Stimulated activated memory B cell treated with anti-CD40 and anti-IgM and Interleukin-4, amounts not matched to agents 10 μg/mL and 1 μg/mL and 100 μg/mL, for 72 hours (primary cell): ENCODE data around the gene PPDPF.
A peak's percentile ranks its signal among the peaks of the same experiment; 100 is the strongest.

Source experiments
- ATAC-seq: fragments of 150-1000 bp; cut with Tn5 transposase; 2 replicates; pipeline ENCODE4 v1.10.0; 2021
- H3K27ac Mint-ChIP-seq: one replicate; pipeline ENCODE4 v1.8.0; 2022; ENCODE audit warnings: mild to moderate bottlenecking, mixed read lengths
- H3K27me3 Mint-ChIP-seq: one replicate; pipeline ENCODE4 v1.8.0; 2022; ENCODE audit warnings: mixed read lengths
- H3K36me3 Mint-ChIP-seq: one replicate; pipeline ENCODE4 v1.8.0; 2022; ENCODE audit warnings: mixed read lengths
- H3K4me1 Mint-ChIP-seq: one replicate; pipeline ENCODE4 v1.8.0; 2022; ENCODE audit warnings: mixed read lengths
- H3K4me3 Mint-ChIP-seq: one replicate; pipeline ENCODE4 v1.8.0; 2022; ENCODE audit warnings: mild to moderate bottlenecking, moderate library complexity, mixed read lengths
- H3K9me3 Mint-ChIP-seq: one replicate; pipeline ENCODE4 v1.8.0; 2022; ENCODE audit warnings: mixed read lengths

PPDPF gene

GRCh38 chr20:63483834-63484233 lies 36.7 kb upstream of the PPDPF start:
- peak; percentile 2 for ATAC-seq
- H3K4me3 Mint-ChIP-seq: no peak overlapping the region
- peaks cover 85% of the 10 kb centered on the region for H3K27me3 Mint-ChIP-seq
- no peaks in the 10 kb centered on the region for H3K36me3 Mint-ChIP-seq
- peaks cover 3% of the 10 kb centered on the region for H3K9me3 Mint-ChIP-seq
- H3K27ac Mint-ChIP-seq: no peak overlapping the region
- H3K4me1 Mint-ChIP-seq: no peaks in the 10 kb centered on the region

- H3K27me3 Mint-ChIP-seq: peaks cover 82% of the 10 kb centered on the region
- no peak for ATAC-seq
- H3K4me3 Mint-ChIP-seq: no peak overlapping the region
- peaks cover 3% of the 10 kb centered on the region for H3K9me3 Mint-ChIP-seq
- H3K4me1 Mint-ChIP-seq: no peaks in the 10 kb centered on the region
- no peak overlapping the region for H3K27ac Mint-ChIP-seq
- H3K36me3 Mint-ChIP-seq: no peaks in the 10 kb centered on the region
Measured at GRCh38 chr20:63484236-63484635, 36.3 kb upstream of the PPDPF start.

GRCh38 chr20:63484651-63485403 lies 35.7 kb upstream of the PPDPF start:
- peaks cover 82% of the 10 kb centered on the region for H3K27me3 Mint-ChIP-seq
- no peak overlapping the region for H3K27ac Mint-ChIP-seq
- H3K4me3 Mint-ChIP-seq: no peak overlapping the region
- ATAC-seq: no peak
- no peaks in the 10 kb centered on the region for H3K4me1 Mint-ChIP-seq
- peaks cover 3% of the 10 kb centered on the region for H3K9me3 Mint-ChIP-seq
- H3K36me3 Mint-ChIP-seq: no peaks in the 10 kb centered on the region

GRCh38 chr20:63486300-63486855 lies 34.2 kb upstream of the PPDPF start:
- no peaks in the 10 kb centered on the region for H3K4me1 Mint-ChIP-seq
- no peaks in the 10 kb centered on the region for H3K36me3 Mint-ChIP-seq
- H3K4me3 Mint-ChIP-seq: no peak overlapping the region
- H3K27me3 Mint-ChIP-seq: peaks cover 84% of the 10 kb centered on the region
- H3K9me3 Mint-ChIP-seq: peaks cover 3% of the 10 kb centered on the region
- no peak for ATAC-seq
- no peak overlapping the region for H3K27ac Mint-ChIP-seq

- H3K27ac Mint-ChIP-seq: no peak overlapping the region
- no peak overlapping the region for H3K4me3 Mint-ChIP-seq
- H3K9me3 Mint-ChIP-seq: peaks cover 12% of the 10 kb centered on the region
- no peaks in the 10 kb centered on the region for H3K4me1 Mint-ChIP-seq
- no peak for ATAC-seq
- H3K27me3 Mint-ChIP-seq: peaks cover 84% of the 10 kb centered on the region
- H3K36me3 Mint-ChIP-seq: no peaks in the 10 kb centered on the region
Measured at GRCh38 chr20:63487116-63487764, 33.3 kb upstream of the PPDPF start.

GRCh38 chr20:63487781-63488241 lies 32.8 kb upstream of the PPDPF start:
- Mint-ChIP-seq H3K36me3 (no peaks in the 10 kb centered on the region), H3K27me3 (peaks cover 84% of the 10 kb centered on the region), H3K9me3 (peaks cover 17% of the 10 kb centered on the region), H3K4me1 (no peaks in the 10 kb centered on the region), H3K27ac (no peak overlapping the region), H3K4me3 (no peak overlapping the region)
- ATAC-seq: no peak

GRCh38 chr20:63488315-63489251 lies 32.0 kb upstream of the PPDPF start:
- Mint-ChIP-seq H3K27me3 (peaks cover 78% of the 10 kb centered on the region), H3K27ac (no peak overlapping the region), H3K9me3 (peaks cover 17% of the 10 kb centered on the region)

GRCh38 chr20:63490416-63490815 lies 30.1 kb upstream of the PPDPF start:
- Mint-ChIP-seq H3K9me3 (peaks cover 17% of the 10 kb centered on the region), H3K4me3 (no peak overlapping the region), H3K36me3 (no peaks in the 10 kb centered on the region), H3K4me1 (no peaks in the 10 kb centered on the region), H3K27ac (no peak overlapping the region), H3K27me3 (peaks cover 60% of the 10 kb centered on the region)
- ATAC-seq: no peak

More at GRCh38 chr20:63488315-63489251, 32.0 kb upstream of the PPDPF start:
- H3K36me3 Mint-ChIP-seq: no peaks in the 10 kb centered on the region
- ATAC-seq: no peak
- H3K4me3 Mint-ChIP-seq: no peak overlapping the region
- H3K4me1 Mint-ChIP-seq: no peaks in the 10 kb centered on the region

- no peak overlapping the region for H3K27ac Mint-ChIP-seq
- H3K9me3 Mint-ChIP-seq: peaks cover 17% of the 10 kb centered on the region
- ATAC-seq: no peak
- H3K27me3 Mint-ChIP-seq: peaks cover 58% of the 10 kb centered on the region
- no peaks in the 10 kb centered on the region for H3K36me3 Mint-ChIP-seq
- no peak overlapping the region for H3K4me3 Mint-ChIP-seq
- peaks cover under 1% of the 10 kb centered on the region for H3K4me1 Mint-ChIP-seq
Measured at GRCh38 chr20:63491078-63491477, 29.5 kb upstream of the PPDPF start.

GRCh38 chr20:63491635-63492230 lies 28.8 kb upstream of the PPDPF start:
- no peaks in the 10 kb centered on the region for H3K36me3 Mint-ChIP-seq
- no peak for ATAC-seq
- H3K9me3 Mint-ChIP-seq: peaks cover 14% of the 10 kb centered on the region
- no peak overlapping the region for H3K4me3 Mint-ChIP-seq
- peaks cover 7% of the 10 kb centered on the region for H3K4me1 Mint-ChIP-seq
- no peak overlapping the region for H3K27ac Mint-ChIP-seq
- peaks cover 59% of the 10 kb centered on the region for H3K27me3 Mint-ChIP-seq

- Mint-ChIP-seq H3K4me3 (no peak overlapping the region), H3K4me1 (peaks cover 13% of the 10 kb centered on the region), H3K27me3 (peaks cover 60% of the 10 kb centered on the region), H3K36me3 (no peaks in the 10 kb centered on the region), H3K9me3 (peaks cover 14% of the 10 kb centered on the region), H3K27ac (no peak overlapping the region)
- ATAC-seq: no peak
Measured at GRCh38 chr20:63492518-63492917, 28.0 kb upstream of the PPDPF start.

GRCh38 chr20:63492982-63493381 lies 27.6 kb upstream of the PPDPF start:
- no peak overlapping the region for H3K27ac Mint-ChIP-seq
- no peak overlapping the region for H3K4me3 Mint-ChIP-seq
- no peak for ATAC-seq

GRCh38 chr20:63493563-63494020 lies 27.0 kb upstream of the PPDPF start:
- peaks cover 66% of the 10 kb centered on the region for H3K27me3 Mint-ChIP-seq
- no peak for ATAC-seq
- no peak overlapping the region for H3K4me3 Mint-ChIP-seq
- peaks cover 14% of the 10 kb centered on the region for H3K9me3 Mint-ChIP-seq
- no peaks in the 10 kb centered on the region for H3K36me3 Mint-ChIP-seq
- no peak overlapping the region for H3K27ac Mint-ChIP-seq
- H3K4me1 Mint-ChIP-seq: peaks cover 13% of the 10 kb centered on the region

More at GRCh38 chr20:63492982-63493381, 27.6 kb upstream of the PPDPF start:
- H3K27me3 Mint-ChIP-seq: peaks cover 62% of the 10 kb centered on the region
- peaks cover 14% of the 10 kb centered on the region for H3K9me3 Mint-ChIP-seq
- peaks cover 13% of the 10 kb centered on the region for H3K4me1 Mint-ChIP-seq
- H3K36me3 Mint-ChIP-seq: no peaks in the 10 kb centered on the region

GRCh38 chr20:63494084-63494419 lies 26.5 kb upstream of the PPDPF start:
- H3K9me3 Mint-ChIP-seq: peaks cover 14% of the 10 kb centered on the region
- H3K27ac Mint-ChIP-seq: no peak overlapping the region
- peaks cover 13% of the 10 kb centered on the region for H3K4me1 Mint-ChIP-seq
- no peak for ATAC-seq
- peaks cover 66% of the 10 kb centered on the region for H3K27me3 Mint-ChIP-seq
- H3K4me3 Mint-ChIP-seq: no peak overlapping the region
- H3K36me3 Mint-ChIP-seq: no peaks in the 10 kb centered on the region
